HUES6 (cell line): ENCODE results near the gene ALKAL2.

Experiments used
- H3K27ac ChIP-seq: 2 replicates; pipeline ENCODE4 v1.7.0; 2013; ENCODE audit warnings: low read depth, mild to moderate bottlenecking, low read length, inconsistent platforms
- H3K27me3 ChIP-seq: 2 replicates; pipeline ENCODE4 v1.6.1; 2013; ENCODE audit warnings: low read length; ENCODE audit not compliant: control insufficient read depth, insufficient read depth
- H3K36me3 ChIP-seq: 2 replicates; pipeline ENCODE4 v1.6.1; 2013; ENCODE audit warnings: low read length; ENCODE audit not compliant: control insufficient read depth, insufficient read depth
- H3K4me1 ChIP-seq: 2 replicates; pipeline ENCODE4 v1.6.1; 2013; ENCODE audit warnings: low read length; ENCODE audit not compliant: control insufficient read depth, insufficient read depth
- H3K4me3 ChIP-seq: 2 replicates; pipeline ENCODE4 v1.5.1; 2013; ENCODE audit warnings: low read depth, low read length
- H3K9ac ChIP-seq: one replicate; pipeline ENCODE4 v1.6.1; 2013; ENCODE audit warnings: mild to moderate bottlenecking, low read length
- H3K9me3 ChIP-seq: 2 replicates; pipeline ENCODE4 v1.6.1; 2013; ENCODE audit warnings: low read depth, low read length; ENCODE audit not compliant: control insufficient read depth, insufficient read depth

The ALKAL2 gene

GRCh38 chr2:244547-244946 lies 43.3 kb downstream of the ALKAL2 start:
- H3K36me3 ChIP-seq, result peaks cover 25% of the 10 kb centered on the region
- H3K27me3 ChIP-seq, result no peaks in the 10 kb centered on the region
- peaks cover 6% of the 10 kb centered on the region; the same call in 1 of the 2 replicates for H3K4me1 ChIP-seq
- no peak overlapping the region for H3K27ac ChIP-seq
- no peak overlapping the region for H3K9ac ChIP-seq
- H3K9me3 ChIP-seq, result no peaks in the 10 kb centered on the region
- H3K4me3 ChIP-seq, result no peak overlapping the region

DNA sequence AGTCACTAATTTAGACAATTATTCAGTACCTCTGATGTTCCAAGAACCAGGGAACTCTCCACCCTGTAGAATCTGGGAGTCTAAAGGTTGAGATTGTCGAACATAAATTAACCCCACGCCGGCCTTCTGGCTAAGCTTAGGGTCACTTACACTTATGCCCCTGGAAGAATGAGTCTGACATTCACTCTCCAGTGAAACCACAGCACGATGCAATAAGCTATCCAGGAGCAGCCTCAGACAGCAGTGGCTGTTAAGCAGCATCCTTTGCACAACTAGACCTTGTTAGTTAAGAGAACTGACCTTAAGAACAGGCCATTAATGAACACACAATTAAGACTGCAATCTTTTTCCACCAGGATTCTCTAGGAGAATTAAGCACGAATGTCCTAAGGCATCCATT lies 49.0 kb downstream of the ALKAL2 start:
- H3K4me1 ChIP-seq, result peaks cover 6% of the 10 kb centered on the region

DNA sequence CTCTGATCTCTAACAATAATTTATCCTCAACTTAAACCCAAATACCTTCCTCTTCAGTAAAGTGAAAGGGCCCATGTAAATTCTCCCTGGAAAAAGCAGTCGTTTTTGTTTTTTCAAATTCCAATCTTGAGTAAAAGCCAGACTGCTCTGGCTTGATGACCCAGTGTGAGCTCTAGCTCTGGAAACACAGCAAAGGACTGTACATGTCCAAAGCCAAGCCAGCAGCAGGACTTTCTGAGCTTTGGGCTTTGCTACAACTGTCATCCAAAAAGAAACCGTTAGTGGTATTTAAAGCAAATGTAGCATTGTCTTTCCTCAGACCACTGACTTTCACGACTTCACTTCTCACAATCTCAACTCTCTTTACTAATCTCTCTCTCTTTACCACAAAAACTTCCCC lies 49.5 kb downstream of the ALKAL2 start:
- H3K9ac ChIP-seq, result no peak overlapping the region

More for the DNA sequence above, 49.0 kb downstream of the ALKAL2 start:
- peaks cover 9% of the 10 kb centered on the region; the same call in 1 of the 2 replicates for H3K36me3 ChIP-seq
- H3K4me3 ChIP-seq, result no peak overlapping the region
- no peak overlapping the region for H3K9ac ChIP-seq
- no peaks in the 10 kb centered on the region for H3K27me3 ChIP-seq
- no peaks in the 10 kb centered on the region for H3K9me3 ChIP-seq
- H3K27ac ChIP-seq, result no peak overlapping the region

DNA sequence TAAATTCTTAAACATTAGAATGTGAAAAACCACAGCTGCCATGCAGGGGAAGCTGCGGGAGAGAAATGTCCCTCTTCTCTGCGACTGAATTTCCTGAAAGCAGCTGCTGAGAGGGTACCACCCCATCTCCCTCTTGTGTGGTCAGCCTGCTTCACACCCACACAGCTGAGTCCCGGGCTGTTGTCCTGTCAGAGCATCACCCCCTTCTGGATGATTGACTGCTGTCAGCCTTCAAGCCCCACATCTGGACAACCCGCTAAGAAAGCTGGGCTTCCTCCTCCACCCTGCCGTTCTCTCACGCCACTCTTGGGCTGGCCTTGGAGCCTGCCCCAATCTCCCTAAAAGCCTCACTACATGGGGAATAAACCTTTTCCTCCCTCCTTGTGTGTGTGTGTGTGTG lies 50.0 kb downstream of the ALKAL2 start:
- H3K4me1 ChIP-seq, result peaks cover 15% of the 10 kb centered on the region
- H3K27ac ChIP-seq, result no peak overlapping the region
- H3K4me3 ChIP-seq, result no peak overlapping the region
- H3K9ac ChIP-seq, result no peak overlapping the region
- H3K27me3 ChIP-seq, result no peaks in the 10 kb centered on the region
- no peaks in the 10 kb centered on the region for H3K9me3 ChIP-seq
- H3K36me3 ChIP-seq, result no peaks in the 10 kb centered on the region

More for the DNA sequence above, 49.5 kb downstream of the ALKAL2 start:
- H3K4me3 ChIP-seq, result no peak overlapping the region
- H3K27me3 ChIP-seq, result no peaks in the 10 kb centered on the region
- H3K27ac ChIP-seq, result no peak overlapping the region
- peaks cover 5% of the 10 kb centered on the region; the same call in 1 of the 2 replicates for H3K36me3 ChIP-seq
- H3K4me1 ChIP-seq, result peaks cover 10% of the 10 kb centered on the region
- no peaks in the 10 kb centered on the region for H3K9me3 ChIP-seq

DNA sequence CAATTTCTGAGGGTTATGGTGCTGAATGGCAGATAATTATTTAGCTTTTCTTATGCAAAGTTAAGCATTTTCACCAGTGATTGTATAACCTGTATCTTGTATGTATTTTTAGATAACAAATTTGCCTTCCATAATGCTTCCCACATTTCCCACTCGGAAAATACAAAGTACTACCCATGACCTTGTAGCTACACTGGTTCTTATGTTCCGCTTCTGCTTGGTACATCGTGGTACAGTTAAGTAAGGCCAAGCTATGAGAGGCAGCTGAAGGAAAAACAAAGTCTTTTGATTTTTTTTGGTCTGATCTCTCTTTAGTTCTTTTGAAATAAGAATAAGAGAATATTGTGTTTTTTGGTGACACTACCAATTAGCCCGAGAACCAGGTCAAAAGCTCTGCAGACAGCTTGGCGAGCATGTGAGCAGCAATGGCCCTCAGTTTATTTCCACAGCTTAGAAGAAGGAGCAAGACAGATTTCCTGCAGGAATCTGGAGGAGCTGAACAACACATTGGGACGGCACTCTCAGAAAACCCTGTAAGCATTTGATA lies 50.8 kb downstream of the ALKAL2 start:
- H3K9me3 ChIP-seq, result no peaks in the 10 kb centered on the region
- no peaks in the 10 kb centered on the region for H3K36me3 ChIP-seq
- peaks cover 15% of the 10 kb centered on the region for H3K4me1 ChIP-seq
- H3K27ac ChIP-seq, result no peak overlapping the region
- H3K9ac ChIP-seq, result no peak overlapping the region
- H3K27me3 ChIP-seq, result no peaks in the 10 kb centered on the region
- no peak overlapping the region for H3K4me3 ChIP-seq

- Histone ChIP-seq H3K36me3 (peaks cover 8% of the 10 kb centered on the region), H3K27ac (no peak overlapping the region), H3K27me3 (no peaks in the 10 kb centered on the region), H3K9ac (no peak overlapping the region), H3K4me3 (no peak overlapping the region), H3K9me3 (no peaks in the 10 kb centered on the region), H3K4me1 (peaks cover 9% of the 10 kb centered on the region; the same call in 1 of the 2 replicates)
These were observed 53.5 kb downstream of the ALKAL2 start for GRCh38 chr2:234421-234820.

DNA sequence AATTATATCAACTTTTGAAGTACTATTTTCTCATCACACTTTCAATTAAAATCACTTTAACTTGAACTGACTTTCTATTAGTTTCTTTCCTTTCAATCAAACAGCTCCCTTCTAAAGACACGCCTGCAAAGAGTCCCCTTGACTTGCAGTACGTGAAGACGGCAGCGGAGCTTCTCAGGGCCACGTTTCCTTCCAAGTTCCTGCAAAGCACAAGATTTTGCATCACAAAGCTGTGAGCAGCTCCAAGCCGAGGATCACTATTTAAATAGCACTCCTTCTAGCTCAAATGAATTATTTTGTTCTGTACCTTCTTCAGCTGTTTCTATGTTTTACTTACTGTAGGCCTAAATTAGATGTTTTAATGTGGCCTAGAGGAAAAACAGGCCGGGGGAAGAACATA lies 54.9 kb downstream of the ALKAL2 start:
- Histone ChIP-seq H3K9ac (no peak overlapping the region), H3K27ac (no peak overlapping the region), H3K4me1 (peaks cover 9% of the 10 kb centered on the region; the same call in 1 of the 2 replicates), H3K36me3 (peaks cover 12% of the 10 kb centered on the region), H3K9me3 (no peaks in the 10 kb centered on the region), H3K4me3 (no peak overlapping the region; the same call in 1 of the 2 replicates), H3K27me3 (no peaks in the 10 kb centered on the region)

- H3K27me3 ChIP-seq, result no peaks in the 10 kb centered on the region
- H3K4me1 ChIP-seq, result peaks cover 9% of the 10 kb centered on the region; the same call in 1 of the 2 replicates
- H3K4me3 ChIP-seq, result no peak overlapping the region
- H3K27ac ChIP-seq, result no peak overlapping the region
- H3K36me3 ChIP-seq, result peaks cover 16% of the 10 kb centered on the region
- H3K9me3 ChIP-seq, result no peaks in the 10 kb centered on the region
- no peak overlapping the region for H3K9ac ChIP-seq
These were observed 56.2 kb downstream of the ALKAL2 start for GRCh38 chr2:231521-232185.
